GM23338 (cell line): ENCODE results near the gene KIF4B. TPM values are rescaled to one million over a fixed set of nuclear protein-coding genes. Genes with fewer than 3 reads are reported as not detected.

Source experiments
- ATAC-seq: fragments of 200-7000 bp; cut with Tn5 transposase; 3 replicates; pipeline ENCODE4 v1.9.1; 2020
- DNase-seq: peaks from one replicate; pipeline ENCODE4 v3.0.0-alpha.2; 2015; ENCODE audit warnings: low spot score
- H2AFZ ChIP-seq: fragments of 200-600 bp; sonication (generic); 2 replicates; pipeline ENCODE4 v1.8.0; 2016; ENCODE audit warnings: antibody characterized with exemption, mild to moderate bottlenecking, moderate library complexity
- H3F3A ChIP-seq: fragments of 200-600 bp; sonication (generic); replicated peaks from 2 replicates; pipeline ENCODE4 v1.8.0; 2017; ENCODE audit warnings: antibody characterized with exemption, mixed run types, low read depth
- H3K27ac ChIP-seq: fragments of 200-600 bp; sonication (generic); 2 replicates; pipeline ENCODE4 v1.6.1; 2016; ENCODE audit warnings: low read depth
- H3K27me3 ChIP-seq: fragments of 200-600 bp; sonication (generic); 2 replicates; pipeline ENCODE4 v1.8.0; 2016; ENCODE audit warnings: mild to moderate bottlenecking, mixed run types, moderate library complexity; ENCODE audit not compliant: insufficient read depth
- H3K36me3 ChIP-seq: fragments of 200-600 bp; sonication (generic); 2 replicates; pipeline ENCODE4 v1.8.0; 2016; ENCODE audit warnings: mild to moderate bottlenecking; ENCODE audit not compliant: insufficient read depth
- H3K4me1 ChIP-seq: fragments of 200-600 bp; sonication (generic); 2 replicates; pipeline ENCODE4 v1.8.0; 2016; ENCODE audit warnings: mild to moderate bottlenecking, moderate library complexity; ENCODE audit not compliant: insufficient read depth
- H3K4me2 ChIP-seq: fragments of 200-600 bp; sonication (generic); 2 replicates; pipeline ENCODE4 v1.7.1; 2017; ENCODE audit warnings: mixed run types
- H3K4me3 ChIP-seq: fragments of 200-600 bp; sonication (generic); 2 replicates; pipeline ENCODE4 v1.6.1; 2016; ENCODE audit warnings: mixed run types
- H3K79me2 ChIP-seq: fragments of 200-600 bp; sonication (generic); replicated peaks from 2 replicates; pipeline ENCODE4 v1.8.0; 2017; ENCODE audit warnings: mild to moderate bottlenecking; ENCODE audit not compliant: insufficient read depth
- H3K9me2 ChIP-seq: fragments of 200-600 bp; sonication (generic); 2 replicates; pipeline ENCODE4 v1.8.0; 2017; ENCODE audit not compliant: insufficient read depth
- H4K20me1 ChIP-seq: fragments of 200-600 bp; sonication (generic); replicated peaks from 2 replicates; pipeline ENCODE4 v1.8.0; 2017; ENCODE audit warnings: mild to moderate bottlenecking; ENCODE audit not compliant: insufficient read depth
- H3K27ac Mint-ChIP-seq: 2 replicates; pipeline ENCODE4 v1.8.0; 2020; ENCODE audit warnings: inconsistent platforms, mild to moderate bottlenecking, moderate library complexity, mixed read lengths
- H3K27me3 Mint-ChIP-seq: 3 replicates; pipeline ENCODE4 v1.8.0; 2022; ENCODE audit warnings: low read depth, mild to moderate bottlenecking, moderate library complexity, mixed read lengths, inconsistent platforms; ENCODE audit not compliant: insufficient read depth, poor library complexity
- H3K36me3 Mint-ChIP-seq: 3 replicates; pipeline ENCODE4 v1.8.0; 2021; ENCODE audit warnings: low read depth, mild to moderate bottlenecking, inconsistent platforms, moderate library complexity, mixed read lengths
- H3K4me1 Mint-ChIP-seq: 3 replicates; pipeline ENCODE4 v1.8.0; 2020; ENCODE audit warnings: mild to moderate bottlenecking, inconsistent platforms, mixed read lengths
- H3K4me3 Mint-ChIP-seq: 3 replicates; pipeline ENCODE4 v1.8.0; 2021; ENCODE audit warnings: moderate library complexity, mild to moderate bottlenecking, inconsistent platforms, mixed read lengths
- H3K9me3 Mint-ChIP-seq: 3 replicates; pipeline ENCODE4 v1.8.0; 2020; ENCODE audit warnings: moderate library complexity, mild to moderate bottlenecking, inconsistent platforms, mixed read lengths
- CREB1 ChIP-seq: fragments of 250-450 bp; sonication (Bioruptor Pico); IDR thresholded peaks from 2 replicates; pipeline ENCODE4 v1.5.0; 2020; ENCODE audit warnings: low read depth, mild to moderate bottlenecking, moderate library complexity
- CTCF ChIP-seq, 2 experiments: fragments of 200-600 bp in 1 of 2; sonication (generic) in 1 of 2; conservative IDR thresholded peaks; 2 replicates each; pipeline versions ENCODE4 v1.5.1 to v1.6.1; 2016 to 2017; ENCODE audit warnings: antibody characterized with exemption in 2 of 2, low read depth in 2 of 2, mild to moderate bottlenecking in 2 of 2, moderate library complexity in 1 of 2
- EZH2 ChIP-seq: fragments of 200-600 bp; sonication (generic); IDR thresholded peaks from one replicate; pipeline ENCODE4 v1.8.0; 2017; ENCODE audit warnings: antibody characterized with exemption, mild to moderate bottlenecking, low read depth; ENCODE audit not compliant: unreplicated experiment
- EZH2phosphoT487 ChIP-seq: fragments of 200-600 bp; sonication (generic); IDR thresholded peaks from one replicate; pipeline ENCODE4 v1.8.1; 2018; ENCODE audit warnings: antibody characterized with exemption; ENCODE audit not compliant: unreplicated experiment
- JUNB ChIP-seq: IDR thresholded peaks from one replicate; pipeline ENCODE4 v1.6.1; 2016; ENCODE audit warnings: antibody characterized with exemption; ENCODE audit not compliant: unreplicated experiment
- NANOG ChIP-seq: IDR thresholded peaks from 2 replicates; pipeline ENCODE4 v1.6.1; 2016; ENCODE audit warnings: antibody characterized with exemption, borderline replicate concordance
- POLR2AphosphoS5 ChIP-seq: IDR thresholded peaks from 2 replicates; pipeline ENCODE4 v1.6.1; 2016; ENCODE audit warnings: antibody characterized with exemption, low read depth
- STAT1 ChIP-seq: IDR thresholded peaks from one replicate; pipeline ENCODE4 v1.6.1; 2016; ENCODE audit warnings: antibody characterized with exemption; ENCODE audit not compliant: unreplicated experiment
- ZNF114 ChIP-seq: fragments of 250-450 bp; sonication (Bioruptor Pico); IDR thresholded peaks from 2 replicates; pipeline ENCODE4 v1.5.0; 2020; ENCODE audit warnings: mild to moderate bottlenecking, moderate library complexity
- ZNF331 ChIP-seq: fragments of 250-450 bp; sonication (Bioruptor Pico); IDR thresholded peaks from 2 replicates; pipeline ENCODE4 v1.5.0; 2020; ENCODE audit warnings: low read depth, mild to moderate bottlenecking, moderate library complexity
- ZNF462 ChIP-seq: fragments of 250-450 bp; sonication (Bioruptor Pico); IDR thresholded peaks from 2 replicates; pipeline ENCODE4 v1.5.0; 2020; ENCODE audit warnings: mild to moderate bottlenecking, moderate library complexity
- polyA plus RNA-seq: library from polyadenylated mRNA; unstranded; fragments of >200 nt; fragmentation: Nextera tagmentation; extraction: Ambion mirVana; gene quantifications from 2 replicates; pipeline ENCODE4 v1.2.1, GENCODE V29; 2016
- total RNA-seq: library from RNA; depleted of rRNA; stranded (reverse); fragments of >200 nt; shearing (Covaris generic); gene quantifications from 2 replicates; pipeline ENCODE4 v1.2.3, GENCODE V29; 2014
- TF ChIP-seq, protein P1 (sequence below): IDR thresholded peaks from one replicate; pipeline ENCODE4 v1.6.1; 2018; ENCODE audit warnings: antibody characterized with exemption; ENCODE audit not compliant: unreplicated experiment
- TF ChIP-seq, protein P2 (sequence below): IDR thresholded peaks from 2 replicates; pipeline ENCODE4 v1.6.1; 2016; ENCODE audit warnings: antibody characterized with exemption

KIF4B gene
- total and polyA plus RNA-seq, 2 experiments from 2014 or later: not detected

GRCh38 chr5:155056644-155057269 is 43.2 kb downstream of the KIF4B start:
- Histone ChIP-seq H3K36me3 (no peaks in the 10 kb centered on the region), H3K27ac (no peak overlapping the region), H2AFZ (0 out of 2 replicates have a peak overlapping the region, but pooled peaks have one; percentile 23), H4K20me1 (no peaks in the 10 kb centered on the region), H3K4me3 (no peak overlapping the region), H3K79me2 (no peaks in the 10 kb centered on the region), H3K4me1 (peaks cover 24% of the 10 kb centered on the region), H3K9me2 (0 out of 2 replicates have a peak, but pooled peaks cover 4% of the 10 kb centered on the region), H3K4me2 (no peak overlapping the region), H3F3A (no peaks in the 10 kb centered on the region), H3K27me3 (no peaks in the 10 kb centered on the region)
- TF ChIP-seq ZNF114 (CRISPR knock-in tag) (no peak), CTCF (conservative IDR thresholded peaks at IDR 0.05; ENCODE audit: low read depth in 2 of 2) (no peak), POLR2AphosphoS5 (no peak), STAT1 (no peak), EZH2phosphoT487 (no peak), EZH2 (no peak), CREB1 (CRISPR knock-in tag) (no peak), ZNF331 (no peak), ZNF462 (CRISPR knock-in tag) (no peak), JUNB (no peak), NANOG (no peak)
- TF ChIP-seq, protein P1, sequence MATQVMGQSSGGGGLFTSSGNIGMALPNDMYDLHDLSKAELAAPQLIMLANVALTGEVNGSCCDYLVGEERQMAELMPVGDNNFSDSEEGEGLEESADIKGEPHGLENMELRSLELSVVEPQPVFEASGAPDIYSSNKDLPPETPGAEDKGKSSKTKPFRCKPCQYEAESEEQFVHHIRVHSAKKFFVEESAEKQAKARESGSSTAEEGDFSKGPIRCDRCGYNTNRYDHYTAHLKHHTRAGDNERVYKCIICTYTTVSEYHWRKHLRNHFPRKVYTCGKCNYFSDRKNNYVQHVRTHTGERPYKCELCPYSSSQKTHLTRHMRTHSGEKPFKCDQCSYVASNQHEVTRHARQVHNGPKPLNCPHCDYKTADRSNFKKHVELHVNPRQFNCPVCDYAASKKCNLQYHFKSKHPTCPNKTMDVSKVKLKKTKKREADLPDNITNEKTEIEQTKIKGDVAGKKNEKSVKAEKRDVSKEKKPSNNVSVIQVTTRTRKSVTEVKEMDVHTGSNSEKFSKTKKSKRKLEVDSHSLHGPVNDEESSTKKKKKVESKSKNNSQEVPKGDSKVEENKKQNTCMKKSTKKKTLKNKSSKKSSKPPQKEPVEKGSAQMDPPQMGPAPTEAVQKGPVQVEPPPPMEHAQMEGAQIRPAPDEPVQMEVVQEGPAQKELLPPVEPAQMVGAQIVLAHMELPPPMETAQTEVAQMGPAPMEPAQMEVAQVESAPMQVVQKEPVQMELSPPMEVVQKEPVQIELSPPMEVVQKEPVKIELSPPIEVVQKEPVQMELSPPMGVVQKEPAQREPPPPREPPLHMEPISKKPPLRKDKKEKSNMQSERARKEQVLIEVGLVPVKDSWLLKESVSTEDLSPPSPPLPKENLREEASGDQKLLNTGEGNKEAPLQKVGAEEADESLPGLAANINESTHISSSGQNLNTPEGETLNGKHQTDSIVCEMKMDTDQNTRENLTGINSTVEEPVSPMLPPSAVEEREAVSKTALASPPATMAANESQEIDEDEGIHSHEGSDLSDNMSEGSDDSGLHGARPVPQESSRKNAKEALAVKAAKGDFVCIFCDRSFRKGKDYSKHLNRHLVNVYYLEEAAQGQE: no peak
- TF ChIP-seq, protein P2, sequence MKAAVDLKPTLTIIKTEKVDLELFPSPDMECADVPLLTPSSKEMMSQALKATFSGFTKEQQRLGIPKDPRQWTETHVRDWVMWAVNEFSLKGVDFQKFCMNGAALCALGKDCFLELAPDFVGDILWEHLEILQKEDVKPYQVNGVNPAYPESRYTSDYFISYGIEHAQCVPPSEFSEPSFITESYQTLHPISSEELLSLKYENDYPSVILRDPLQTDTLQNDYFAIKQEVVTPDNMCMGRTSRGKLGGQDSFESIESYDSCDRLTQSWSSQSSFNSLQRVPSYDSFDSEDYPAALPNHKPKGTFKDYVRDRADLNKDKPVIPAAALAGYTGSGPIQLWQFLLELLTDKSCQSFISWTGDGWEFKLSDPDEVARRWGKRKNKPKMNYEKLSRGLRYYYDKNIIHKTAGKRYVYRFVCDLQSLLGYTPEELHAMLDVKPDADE: no peak
- ATAC-seq (no peak), DNase-seq (no peak)
- Mint-ChIP-seq H3K36me3 (no peaks in the 10 kb centered on the region), H3K9me3 (0 out of 3 replicates have a peak, but pooled peaks cover 3% of the 10 kb centered on the region), H3K4me3 (no peak overlapping the region), H3K4me1 (peaks cover 23% of the 10 kb centered on the region), H3K27ac (no peak overlapping the region), H3K27me3 (no peaks in the 10 kb centered on the region)
